DND-41 (cell line): ENCODE results near the gene ITSN1.

Experiments
- CTCF ChIP-seq: IDR thresholded peaks from 2 replicates; pipeline ENCODE4 v1.5.1; 2012; ENCODE audit warnings: borderline replicate concordance, low read length, moderate library complexity, mild to moderate bottlenecking; ENCODE audit not compliant: poor library complexity, severe bottlenecking; ENCODE audit errors: extremely low read depth
- EZH2 ChIP-seq: IDR thresholded peaks from 3 replicates; pipeline ENCODE4 v1.6.1; 2012; ENCODE audit warnings: borderline replicate concordance, low read depth, mild to moderate bottlenecking, moderate library complexity, low read length, inconsistent platforms; ENCODE audit not compliant: severe bottlenecking

GRCh38 chr21:33801424-33802405, 159.4 kb downstream of the ITSN1 start:
- no peak for TF ChIP-seq CTCF
- no peak for TF ChIP-seq EZH2
